CD4-positive, alpha-beta T cell treated with Interleukin-6 at 100 ng/mL for 8 hours (primary cell): ENCODE measurements around the gene ZNF423.

Source experiments
- DNase-seq: peaks from one replicate; pipeline ENCODE4 v3.0.0-alpha.2; 2020; ENCODE audit warnings: mixed read lengths, low spot score

ZNF423 gene

DNA sequence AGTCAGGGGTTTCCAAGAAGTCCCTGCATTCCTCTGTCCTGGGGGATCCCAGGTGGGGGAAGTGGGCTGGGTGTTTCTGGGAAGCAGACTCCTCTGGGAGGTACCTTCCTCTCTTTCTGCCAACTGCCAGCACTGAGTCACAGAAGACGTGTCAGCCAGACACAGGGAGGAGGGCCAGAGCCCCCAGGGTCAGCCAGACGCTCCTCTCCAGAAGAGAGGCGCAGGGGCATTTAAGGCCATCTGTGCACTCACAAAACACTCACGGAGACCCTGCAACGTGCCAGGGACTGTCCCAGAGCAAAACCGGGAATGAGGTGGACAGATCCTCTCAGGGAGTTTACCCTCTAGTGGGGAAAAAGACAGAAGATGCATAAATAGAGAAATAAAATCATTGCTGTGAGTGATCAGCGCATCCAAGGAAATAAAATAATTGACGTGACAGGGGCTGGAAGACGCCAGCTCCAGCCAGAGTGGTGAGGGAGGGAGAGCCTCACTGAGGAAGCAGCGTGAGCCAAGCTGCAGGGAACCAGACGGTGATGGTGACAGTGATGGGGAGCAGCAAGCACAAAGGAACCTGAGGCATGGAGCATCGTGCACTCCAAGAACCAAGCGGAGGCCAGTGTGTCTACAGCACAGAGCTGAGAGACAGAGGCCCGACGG lies 105.4 kb downstream of the ZNF423 start:
- DNase-seq: no peak

DNA sequence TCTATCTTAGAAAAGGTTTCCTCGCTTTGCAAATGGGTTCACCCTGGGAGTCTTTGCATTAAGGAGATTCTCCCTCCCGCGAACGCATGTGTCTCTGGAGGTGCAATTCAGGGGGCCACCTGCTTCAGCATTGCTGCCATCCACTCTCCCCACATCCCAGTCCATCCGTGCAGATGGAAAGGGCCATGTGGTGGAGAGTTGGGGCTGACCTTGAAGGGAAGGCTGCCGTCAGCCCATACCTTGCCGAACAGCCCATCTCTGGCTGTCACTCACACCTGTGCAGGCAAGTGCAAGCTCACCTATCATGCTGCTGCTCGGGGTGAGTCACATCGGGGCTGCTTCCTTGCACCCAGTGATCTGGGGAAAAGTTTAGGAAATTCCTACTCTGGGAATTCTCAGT lies 106.1 kb downstream of the ZNF423 start:
- DNase-seq: no peak

DNA sequence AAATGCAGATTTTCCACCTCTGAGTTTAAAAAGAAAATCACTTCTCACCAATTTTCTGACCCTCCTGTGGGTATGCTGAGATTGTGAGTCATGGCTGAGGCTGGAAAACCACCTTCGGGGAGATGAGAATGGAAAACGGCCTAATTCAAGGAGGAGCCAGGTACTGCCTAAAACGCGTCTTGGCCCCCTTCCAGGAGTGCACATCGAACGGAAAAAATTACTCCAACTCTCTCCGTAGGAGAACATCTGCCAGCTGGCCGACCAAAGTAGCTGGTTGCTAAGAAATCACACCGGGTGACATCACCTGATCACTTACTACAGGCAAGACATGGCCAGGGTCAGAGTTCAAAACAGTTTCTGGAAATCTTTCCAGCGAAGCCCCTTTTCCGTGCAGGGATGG lies 107.6 kb downstream of the ZNF423 start:
- DNase-seq: no peak

DNA sequence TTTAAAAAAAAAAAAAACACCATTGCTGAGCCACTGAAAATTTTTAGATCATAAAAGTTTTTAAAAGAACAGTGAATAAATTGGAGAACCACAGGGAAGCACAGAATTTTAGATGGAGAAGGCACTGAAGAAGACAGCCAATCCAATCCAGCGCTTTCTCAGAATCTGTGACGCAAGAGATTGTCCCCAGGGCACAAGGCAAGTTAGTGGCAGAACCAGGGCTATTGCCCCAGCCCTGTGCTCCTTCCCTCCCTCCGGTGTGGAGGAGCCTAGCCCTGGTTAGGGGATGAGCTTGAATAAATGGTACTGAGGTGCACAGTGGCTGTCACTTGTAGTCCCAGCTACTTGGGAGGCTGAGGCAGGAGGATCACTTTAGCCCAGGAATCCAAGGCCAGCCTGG lies 108.3 kb downstream of the ZNF423 start:
- DNase-seq: no peak

DNA sequence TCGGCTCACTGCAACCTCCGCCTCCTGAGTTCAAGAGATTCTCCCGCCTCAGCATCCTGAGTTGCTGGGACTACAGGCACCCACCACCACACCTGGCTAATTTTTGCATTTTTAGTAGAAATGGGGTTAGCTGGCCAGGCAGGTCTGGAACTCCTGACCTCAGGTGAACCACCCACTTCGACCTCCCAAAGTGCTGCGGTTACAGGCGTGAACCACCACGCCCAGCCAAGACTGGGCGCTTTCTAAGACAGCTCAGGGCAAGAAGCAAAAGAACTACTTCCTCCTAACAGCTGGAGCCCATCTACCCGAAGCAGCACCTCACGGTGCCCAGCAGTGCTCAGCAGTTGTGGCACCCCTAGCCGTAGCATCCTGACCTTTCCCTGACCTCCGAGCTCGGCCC lies 109.4 kb downstream of the ZNF423 start:
- no peak for DNase-seq

DNA sequence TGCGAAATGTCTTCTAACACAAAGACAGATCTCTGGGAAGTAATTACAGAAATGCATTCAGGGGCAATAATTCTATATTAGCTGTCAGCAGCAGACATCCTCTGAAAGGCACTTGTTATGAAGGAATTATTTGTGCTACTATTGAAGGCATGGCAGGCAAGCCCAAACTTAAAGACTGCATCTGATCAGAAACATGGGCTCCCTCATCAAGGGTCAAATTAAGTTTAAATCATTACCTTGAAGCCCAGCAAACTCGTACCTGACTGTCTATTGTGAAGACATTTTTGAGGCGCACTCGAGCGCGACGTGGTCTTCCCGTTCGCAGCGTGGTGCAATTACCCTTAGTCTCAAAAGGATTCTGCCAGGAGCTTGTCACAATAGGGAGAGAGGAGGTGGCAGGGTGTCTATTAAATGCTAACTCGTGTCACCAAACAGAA lies 110.6 kb downstream of the ZNF423 start:
- no peak for DNase-seq

DNA sequence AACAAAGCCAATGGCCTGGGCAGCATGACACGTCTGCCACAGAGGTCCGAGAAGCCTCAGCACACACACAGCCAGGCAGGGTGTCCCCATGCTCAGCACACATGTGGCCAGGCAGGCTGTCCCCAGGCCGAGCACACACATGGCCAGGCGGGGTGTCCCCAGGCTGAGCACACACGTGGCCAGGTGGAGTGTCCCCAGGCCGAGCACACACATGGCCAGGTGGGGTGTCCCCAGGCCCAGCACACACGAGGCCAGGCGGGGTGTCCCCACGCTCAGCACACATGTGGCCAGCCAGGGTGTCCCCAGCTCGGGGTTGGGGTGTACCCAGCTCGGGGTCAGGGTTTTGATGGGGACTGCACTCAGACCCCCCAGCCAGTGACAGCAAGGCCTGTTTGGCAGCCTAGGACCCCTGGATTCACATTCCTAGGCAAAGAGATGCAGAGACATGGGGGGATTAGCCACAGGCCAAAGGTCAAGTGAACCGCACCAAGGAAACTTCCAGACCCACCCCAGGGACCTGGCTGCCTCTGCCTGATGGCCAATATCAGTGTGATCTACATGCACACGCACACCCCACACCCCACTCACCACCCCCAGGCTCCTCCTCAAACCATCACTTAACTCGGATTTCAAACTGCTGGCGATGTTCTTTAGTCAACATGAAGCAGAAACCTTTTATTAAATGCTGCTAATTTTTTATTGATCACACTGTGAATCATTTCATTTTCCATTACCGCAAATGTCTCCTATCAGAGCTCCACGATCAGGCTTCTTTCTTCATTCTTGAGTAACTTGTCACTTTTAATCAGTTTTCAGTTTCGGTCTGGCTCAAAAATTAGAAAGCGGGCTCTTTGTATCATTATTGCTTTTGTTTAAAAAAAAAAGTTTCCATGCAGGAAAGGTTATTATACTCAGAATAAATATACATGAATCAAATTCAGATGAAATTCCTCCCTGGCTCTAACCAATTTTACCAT lies 111.4 kb downstream of the ZNF423 start:
- DNase-seq: no peak

DNA sequence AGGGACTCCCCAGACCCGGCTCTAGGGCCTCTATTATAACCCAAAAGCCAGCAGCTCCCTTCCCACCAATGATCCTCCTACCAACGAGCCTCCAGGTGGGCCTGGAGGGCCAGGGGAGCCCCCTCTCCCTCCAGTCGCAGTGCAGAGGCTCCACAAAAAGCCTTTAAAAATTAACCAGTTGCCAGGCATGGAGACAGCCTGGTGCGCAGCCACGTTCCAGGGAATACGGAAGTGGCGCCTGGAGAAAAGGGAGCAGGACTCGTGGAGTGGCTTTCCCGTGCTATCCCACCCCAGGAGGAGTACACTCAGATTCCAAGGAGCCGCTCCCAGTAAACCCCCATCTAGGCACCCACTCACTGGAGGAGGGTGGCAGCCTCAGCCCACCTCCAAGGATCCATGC lies 112.3 kb downstream of the ZNF423 start:
- no peak for DNase-seq

DNA sequence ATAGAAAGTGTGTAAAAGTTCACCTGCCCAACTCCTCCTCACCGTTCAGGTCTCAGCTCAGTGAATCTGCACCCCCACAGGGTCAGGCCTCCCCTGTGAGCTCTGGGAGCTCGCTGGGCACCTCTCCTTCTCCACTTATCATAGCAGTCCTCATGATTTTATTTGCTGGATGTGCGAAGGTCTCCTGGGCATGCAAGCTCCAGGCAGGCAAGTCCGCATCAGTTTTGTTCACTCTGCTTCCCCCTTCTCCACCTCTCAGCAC lies 112.8 kb downstream of the ZNF423 start:
- no peak for DNase-seq

DNA sequence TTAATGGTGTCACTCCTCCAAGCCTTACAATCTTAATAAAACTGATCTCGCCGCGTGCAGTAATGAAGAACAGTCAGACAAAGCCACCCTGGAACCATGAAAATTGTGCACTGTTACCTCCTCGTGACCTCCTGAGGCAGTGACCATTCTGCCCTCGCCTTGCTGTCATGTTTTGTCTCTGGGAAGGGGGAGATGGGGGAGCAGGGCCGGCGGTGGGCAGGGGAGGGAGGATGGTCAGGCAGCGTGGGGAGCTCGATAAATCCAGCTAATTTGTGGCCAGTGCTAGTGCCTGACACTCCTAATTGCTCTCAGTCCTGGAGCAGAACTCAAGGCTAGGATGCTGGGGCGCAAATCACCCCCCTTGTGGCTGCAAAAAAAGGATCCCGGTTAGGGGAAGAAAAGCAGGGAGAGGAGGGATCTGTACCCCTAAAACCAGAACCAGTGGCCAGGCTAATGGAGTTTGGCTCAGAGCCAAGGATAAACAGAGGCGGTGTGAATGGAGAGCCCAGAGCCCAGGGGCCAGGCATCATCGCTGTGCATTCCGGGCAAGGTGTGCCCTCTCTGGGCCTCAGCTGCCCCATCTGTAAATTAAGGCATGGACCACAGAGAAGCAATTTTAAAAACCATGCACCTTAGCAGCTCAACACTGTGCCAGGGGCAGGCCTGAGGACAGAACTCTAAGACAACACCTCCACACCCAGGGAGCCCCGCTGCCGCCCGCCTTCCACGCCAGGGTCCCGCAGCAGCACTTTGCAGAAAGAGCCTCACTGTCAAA lies 113.3 kb downstream of the ZNF423 start:
- no peak for DNase-seq

DNA sequence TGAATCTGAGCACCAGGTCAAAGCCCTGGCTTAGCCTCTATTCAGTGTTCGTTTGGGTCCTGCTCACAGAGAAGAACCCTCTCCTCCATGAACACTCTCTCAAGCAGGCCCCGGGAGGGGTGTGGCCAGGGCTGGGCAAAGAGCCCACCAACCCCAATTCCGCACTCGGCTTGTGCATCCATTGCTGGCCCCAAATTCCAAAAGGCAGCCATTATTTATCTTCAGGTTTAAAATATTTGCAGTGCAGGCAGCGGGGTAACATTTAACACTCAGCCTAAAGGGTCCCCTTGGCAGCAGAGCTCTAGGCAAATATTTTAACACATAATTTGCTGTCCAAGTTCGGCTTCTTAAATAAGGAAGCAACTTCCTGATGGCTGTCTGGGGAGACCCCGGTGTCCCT lies 115.7 kb downstream of the ZNF423 start:
- DNase-seq: no peak

DNA sequence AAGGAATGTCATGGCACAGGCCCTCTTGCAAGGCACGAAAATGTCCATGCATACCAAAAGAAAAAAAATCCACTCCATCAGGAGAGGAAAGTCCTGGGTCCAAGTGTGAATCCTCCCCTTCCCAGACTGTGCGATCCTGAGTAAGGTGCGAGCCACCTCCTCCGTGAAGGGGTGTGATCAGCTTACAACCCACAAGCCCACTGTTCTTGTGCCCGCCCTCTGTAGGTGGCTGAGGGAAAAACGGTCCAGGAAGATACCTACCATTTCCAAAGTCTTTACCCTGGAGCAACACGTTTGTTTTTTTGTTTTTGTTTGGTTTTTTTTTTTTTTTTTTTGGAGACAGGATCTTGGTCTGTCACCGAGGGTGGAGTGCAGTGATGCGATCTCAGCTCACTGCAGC lies 116.5 kb downstream of the ZNF423 start:
- no peak for DNase-seq

DNA sequence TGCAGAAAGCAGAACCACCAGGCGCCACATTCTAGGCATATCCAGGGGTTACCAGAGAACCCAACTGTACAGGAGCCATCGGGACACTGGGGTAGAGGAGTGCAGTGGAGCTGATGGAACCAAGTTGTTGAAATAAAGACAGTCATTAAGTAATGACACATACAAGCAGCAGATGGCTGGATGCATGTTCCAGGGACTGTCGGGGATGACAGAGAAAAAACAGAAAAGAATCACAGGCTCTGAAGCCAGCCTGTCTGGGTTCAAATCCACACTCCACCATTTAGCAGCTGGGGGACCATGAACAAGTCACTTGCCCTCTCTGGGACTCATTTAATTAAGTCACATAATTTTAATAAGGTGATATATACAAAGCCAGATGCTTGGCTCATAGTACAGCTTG lies 117.1 kb downstream of the ZNF423 start:
- DNase-seq: no peak

DNA sequence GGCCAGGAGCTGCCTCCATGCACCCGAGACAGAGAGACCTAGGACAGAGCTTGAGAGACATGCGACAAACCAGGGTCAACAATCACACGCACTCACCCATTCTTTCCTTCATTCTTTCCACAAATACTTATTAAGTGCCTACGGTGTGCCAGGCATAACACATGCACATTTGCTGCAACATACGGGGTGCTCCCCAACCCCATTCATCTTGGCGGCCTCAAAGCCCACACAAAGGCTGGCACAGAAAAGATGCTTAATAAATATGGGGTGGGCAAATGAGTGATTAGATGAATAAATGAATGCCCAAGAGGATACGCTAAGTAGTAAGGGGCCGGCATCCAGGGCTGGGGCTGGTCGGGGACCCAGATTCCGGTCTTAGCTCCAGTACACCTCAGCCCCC lies 117.9 kb downstream of the ZNF423 start:
- no peak for DNase-seq

DNA sequence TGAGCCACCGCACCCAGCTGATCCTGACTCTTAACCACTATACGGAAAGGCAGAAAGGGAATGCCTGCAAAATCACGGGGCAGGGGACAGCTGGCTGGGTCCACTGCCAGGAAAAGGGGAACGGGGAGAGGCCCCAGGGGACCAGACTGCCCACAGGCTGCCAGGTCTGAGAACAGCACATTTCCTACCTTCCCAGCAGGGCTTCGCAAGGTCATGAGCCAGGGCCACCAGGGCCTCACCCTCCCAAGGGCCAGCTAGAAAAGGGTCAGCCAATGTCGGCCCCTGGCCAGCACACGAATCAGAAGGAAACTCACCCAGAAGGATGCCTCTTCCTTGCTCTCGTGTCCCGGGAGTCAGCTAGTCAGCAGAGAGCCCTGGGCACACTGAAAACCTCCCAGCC lies 118.4 kb downstream of the ZNF423 start:
- no peak for DNase-seq

DNA sequence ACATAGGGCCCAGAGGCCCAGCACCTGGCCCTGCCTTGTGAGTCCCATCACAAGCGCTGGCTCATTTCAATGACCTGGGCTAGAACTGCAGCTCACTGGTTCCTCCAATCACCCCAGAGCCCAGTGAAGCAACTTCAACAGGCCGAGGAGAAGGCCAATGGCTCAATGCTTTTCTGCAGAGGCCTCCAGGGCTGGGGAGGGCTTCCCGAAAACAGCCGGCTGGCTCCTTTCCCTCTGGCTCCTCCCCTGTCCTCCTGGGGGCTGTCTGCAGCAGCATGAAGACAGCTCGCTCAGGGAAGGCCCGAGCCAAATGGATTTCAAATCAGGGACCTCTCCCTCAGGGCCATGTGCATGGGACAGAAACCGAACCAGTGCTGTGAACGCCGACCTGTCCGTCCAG lies 121.6 kb downstream of the ZNF423 start:
- no peak for DNase-seq

DNA sequence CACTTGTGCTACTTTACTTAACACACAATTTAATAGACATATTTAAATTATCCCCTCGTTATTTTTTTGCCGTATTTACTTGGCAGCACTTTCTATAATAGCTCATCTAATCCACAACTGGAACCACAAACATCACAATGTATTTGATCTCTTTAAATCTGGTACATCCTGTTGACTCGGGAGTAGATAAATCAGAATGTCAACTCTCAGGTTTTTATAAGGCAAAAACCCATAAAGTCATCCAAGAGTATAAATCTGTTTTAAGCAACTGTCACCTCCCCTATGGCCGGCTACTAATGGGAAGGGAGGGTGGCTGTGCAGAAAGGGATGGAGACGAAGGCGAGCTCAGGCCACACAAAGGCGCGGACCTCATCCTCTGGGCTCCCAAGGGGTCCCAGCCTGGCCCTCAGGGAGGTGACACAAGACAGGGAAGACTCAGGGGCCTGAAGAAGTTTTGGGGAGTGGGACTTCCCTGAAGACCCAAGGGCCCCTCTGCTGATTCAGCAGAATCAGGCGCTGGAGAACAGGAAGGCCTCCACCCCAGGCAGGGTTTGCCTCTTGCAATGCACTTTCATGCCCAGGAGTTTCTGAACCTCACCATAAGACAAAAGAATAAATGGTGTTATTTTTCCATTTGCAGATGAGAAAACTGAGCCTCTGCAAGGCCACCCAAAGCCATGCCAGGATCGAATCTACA lies 122.5 kb downstream of the ZNF423 start:
- DNase-seq: no peak

DNA sequence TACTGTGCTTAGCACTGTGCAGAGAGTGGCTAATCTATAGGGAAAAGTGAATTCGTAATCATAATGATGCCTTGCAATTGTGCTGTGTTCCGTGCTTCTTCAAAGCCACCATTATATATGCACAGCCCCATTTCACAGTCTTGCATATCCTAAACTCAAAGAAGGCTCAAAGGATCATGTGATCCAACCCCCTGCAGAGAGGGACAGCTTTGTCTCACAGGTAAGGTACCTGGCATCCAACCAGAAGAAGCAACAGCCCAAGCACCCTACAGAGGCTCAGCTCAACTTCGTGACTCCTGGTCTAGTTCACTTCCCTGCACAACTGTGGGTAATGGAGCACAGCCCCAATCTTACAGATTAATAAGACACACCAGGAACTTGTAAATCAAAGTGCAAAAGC lies 124.0 kb downstream of the ZNF423 start:
- no peak for DNase-seq

DNA sequence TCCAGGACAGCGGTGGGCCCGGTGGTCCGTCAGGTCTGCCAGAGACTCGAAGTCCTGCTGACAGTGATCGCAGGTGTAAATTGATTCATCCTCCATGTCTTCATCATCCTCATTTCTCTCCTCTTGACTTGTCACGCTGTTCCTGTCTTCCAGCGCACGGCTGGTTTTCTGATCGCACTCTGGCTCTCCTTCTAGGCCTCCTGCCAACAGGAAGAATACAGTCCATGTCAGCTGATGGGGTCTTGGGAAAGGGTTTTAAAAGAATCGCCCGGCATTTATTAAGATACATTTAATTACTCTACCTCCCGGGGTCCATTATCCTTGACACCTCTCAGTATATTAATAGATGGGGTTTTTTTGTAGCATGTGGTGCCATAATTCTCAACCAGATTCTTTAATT lies 125.1 kb downstream of the ZNF423 start:
- DNase-seq: no peak

DNA sequence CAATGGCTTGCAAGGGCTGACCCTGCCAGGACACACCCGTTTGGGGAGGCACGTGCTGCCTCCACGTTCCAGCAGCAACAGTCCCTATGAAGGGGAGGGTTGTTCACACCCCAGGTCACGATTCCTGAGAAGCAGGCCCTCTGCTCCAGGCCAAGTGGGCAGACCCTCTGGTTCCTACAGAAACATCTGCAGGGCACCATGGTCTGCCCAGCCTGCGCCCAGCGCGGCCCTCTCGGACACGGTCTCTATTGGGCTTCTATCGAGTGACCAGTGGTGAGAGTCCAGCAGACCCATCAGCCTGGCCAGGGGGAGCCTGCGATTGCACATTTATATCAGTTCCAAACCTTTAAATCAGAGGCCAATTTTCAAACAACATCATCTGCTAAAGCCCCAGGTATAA lies 128.3 kb downstream of the ZNF423 start:
- DNase-seq: no peak

DNA sequence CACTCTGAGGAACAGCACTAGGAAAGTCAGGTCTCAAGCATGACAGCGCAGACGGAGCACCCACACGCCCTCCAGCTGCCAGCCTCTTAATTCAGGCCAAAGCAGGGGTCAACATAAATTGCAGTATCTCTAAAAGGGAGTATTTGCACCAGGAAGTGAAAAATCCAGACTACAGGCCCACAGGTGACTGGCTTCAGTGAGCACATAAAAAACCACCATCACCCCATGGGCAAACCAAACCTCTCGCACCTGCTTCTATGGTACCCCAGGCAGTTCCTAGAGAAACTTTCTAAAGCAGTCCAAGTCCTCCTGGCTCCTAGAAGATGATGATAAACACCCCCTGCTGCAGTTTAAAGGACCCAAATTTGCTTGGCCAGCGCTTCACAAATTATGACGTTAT lies 129.8 kb downstream of the ZNF423 start:
- DNase-seq: no peak

DNA sequence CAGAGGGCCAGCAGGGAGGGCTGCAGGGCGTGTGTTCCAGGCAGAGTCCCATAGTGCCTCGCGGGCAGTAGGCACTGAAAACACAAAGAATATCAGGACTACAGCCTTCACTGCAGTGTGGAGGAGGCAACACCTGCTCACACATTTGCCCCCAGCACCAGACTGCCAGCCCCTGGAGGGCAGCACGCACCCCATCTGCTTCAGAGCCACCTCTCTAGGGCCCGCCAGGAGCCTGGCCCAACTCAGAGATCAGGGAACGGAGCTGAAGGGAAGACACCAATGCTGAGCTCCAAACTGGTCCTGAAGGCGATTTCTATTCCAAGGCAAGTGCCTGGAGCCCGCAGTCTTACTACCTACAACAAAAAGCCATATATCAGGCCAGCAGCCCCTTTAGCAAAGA lies 130.3 kb downstream of the ZNF423 start:
- DNase-seq: no peak
